ENCODE measurements around the gene ARMH4.

DNA sequence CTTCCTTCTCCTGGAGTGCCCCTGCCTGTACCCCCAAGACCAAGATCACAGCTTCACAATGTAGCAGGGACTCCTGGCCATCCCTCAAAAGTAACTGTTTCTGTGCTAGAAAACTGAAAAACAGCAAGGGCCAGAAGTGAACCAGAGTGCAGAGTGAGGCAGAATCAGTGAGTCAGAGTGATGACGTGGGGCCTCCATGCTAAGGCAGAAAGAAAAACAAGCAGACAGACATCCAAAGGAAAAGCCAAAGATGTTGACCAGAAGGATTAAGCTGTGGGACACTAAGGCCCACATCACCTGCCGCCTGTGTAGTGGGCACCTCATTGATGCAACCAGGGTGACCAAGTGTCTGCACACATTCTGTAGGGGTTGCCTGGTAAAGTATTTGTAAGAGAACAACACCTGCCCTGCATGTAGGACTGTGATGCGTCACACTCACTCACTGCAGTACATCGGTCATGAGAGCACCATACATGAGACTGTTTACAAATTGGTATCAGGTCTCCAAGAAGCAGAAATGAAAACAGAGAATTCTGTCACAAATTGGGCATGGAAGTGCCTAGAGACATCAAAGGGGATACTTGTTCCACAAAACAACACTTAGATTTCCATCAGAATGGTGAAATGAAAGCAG is 51.2 kb downstream of the ARMH4 start:
- TF ChIP-seq, protein P1, sequence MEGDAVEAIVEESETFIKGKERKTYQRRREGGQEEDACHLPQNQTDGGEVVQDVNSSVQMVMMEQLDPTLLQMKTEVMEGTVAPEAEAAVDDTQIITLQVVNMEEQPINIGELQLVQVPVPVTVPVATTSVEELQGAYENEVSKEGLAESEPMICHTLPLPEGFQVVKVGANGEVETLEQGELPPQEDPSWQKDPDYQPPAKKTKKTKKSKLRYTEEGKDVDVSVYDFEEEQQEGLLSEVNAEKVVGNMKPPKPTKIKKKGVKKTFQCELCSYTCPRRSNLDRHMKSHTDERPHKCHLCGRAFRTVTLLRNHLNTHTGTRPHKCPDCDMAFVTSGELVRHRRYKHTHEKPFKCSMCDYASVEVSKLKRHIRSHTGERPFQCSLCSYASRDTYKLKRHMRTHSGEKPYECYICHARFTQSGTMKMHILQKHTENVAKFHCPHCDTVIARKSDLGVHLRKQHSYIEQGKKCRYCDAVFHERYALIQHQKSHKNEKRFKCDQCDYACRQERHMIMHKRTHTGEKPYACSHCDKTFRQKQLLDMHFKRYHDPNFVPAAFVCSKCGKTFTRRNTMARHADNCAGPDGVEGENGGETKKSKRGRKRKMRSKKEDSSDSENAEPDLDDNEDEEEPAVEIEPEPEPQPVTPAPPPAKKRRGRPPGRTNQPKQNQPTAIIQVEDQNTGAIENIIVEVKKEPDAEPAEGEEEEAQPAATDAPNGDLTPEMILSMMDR (IDR thresholded peaks at IDR 0.05; ENCODE audit: poor library complexity, severe bottlenecking): no peak
- TF ChIP-seq EZH2 (IDR thresholded peaks at IDR 0.05; ENCODE audit: borderline replicate concordance, insufficient read depth, low read length, poor library complexity, severe bottlenecking): no peak
- TF ChIP-seq RAD21 (conservative IDR thresholded peaks at IDR 0.05): no peak
- TF ChIP-seq POLR2AphosphoS5 (IDR thresholded peaks at IDR 0.05): no peak
- no peak for TF ChIP-seq TAF1 (IDR thresholded peaks at IDR 0.05; ENCODE audit: low read depth)
- TF ChIP-seq MXI1 (conservative IDR thresholded peaks at IDR 0.05; ENCODE audit: poor library complexity, severe bottlenecking): no peak
- TF ChIP-seq, protein P2, sequence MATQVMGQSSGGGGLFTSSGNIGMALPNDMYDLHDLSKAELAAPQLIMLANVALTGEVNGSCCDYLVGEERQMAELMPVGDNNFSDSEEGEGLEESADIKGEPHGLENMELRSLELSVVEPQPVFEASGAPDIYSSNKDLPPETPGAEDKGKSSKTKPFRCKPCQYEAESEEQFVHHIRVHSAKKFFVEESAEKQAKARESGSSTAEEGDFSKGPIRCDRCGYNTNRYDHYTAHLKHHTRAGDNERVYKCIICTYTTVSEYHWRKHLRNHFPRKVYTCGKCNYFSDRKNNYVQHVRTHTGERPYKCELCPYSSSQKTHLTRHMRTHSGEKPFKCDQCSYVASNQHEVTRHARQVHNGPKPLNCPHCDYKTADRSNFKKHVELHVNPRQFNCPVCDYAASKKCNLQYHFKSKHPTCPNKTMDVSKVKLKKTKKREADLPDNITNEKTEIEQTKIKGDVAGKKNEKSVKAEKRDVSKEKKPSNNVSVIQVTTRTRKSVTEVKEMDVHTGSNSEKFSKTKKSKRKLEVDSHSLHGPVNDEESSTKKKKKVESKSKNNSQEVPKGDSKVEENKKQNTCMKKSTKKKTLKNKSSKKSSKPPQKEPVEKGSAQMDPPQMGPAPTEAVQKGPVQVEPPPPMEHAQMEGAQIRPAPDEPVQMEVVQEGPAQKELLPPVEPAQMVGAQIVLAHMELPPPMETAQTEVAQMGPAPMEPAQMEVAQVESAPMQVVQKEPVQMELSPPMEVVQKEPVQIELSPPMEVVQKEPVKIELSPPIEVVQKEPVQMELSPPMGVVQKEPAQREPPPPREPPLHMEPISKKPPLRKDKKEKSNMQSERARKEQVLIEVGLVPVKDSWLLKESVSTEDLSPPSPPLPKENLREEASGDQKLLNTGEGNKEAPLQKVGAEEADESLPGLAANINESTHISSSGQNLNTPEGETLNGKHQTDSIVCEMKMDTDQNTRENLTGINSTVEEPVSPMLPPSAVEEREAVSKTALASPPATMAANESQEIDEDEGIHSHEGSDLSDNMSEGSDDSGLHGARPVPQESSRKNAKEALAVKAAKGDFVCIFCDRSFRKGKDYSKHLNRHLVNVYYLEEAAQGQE (IDR thresholded peaks at IDR 0.05; ENCODE audit: borderline replicate concordance): no peak

Data from neural cell (in vitro differentiated cells).